OCI-LY7 (cell line): ENCODE data around the gene APBB3. TPM values are rescaled to one million over a fixed set of nuclear protein-coding genes. Genes with fewer than 3 reads are reported as not detected.

Experiments
- BruUV-seq: library from RNA; stranded (reverse); fragments of 400-500 nt; replicated peaks from 2 replicates; lab custom pipeline; 2021; lab: Mats Ljungman, UMichigan
- CTCF ChIA-PET: fragments of 300-600 bp; sonication (Branson Sonifier 250); formaldehyde crosslinking; loops from one replicate; lab custom pipeline; 2022; ENCODE audit warnings: antibody characterized with exemption; ENCODE audit not compliant: unreplicated experiment; lab: Charles Lee
- POLR2A ChIA-PET: fragments of 300-600 bp; sonication (Branson Sonifier 250); formaldehyde crosslinking; loops from one replicate; lab custom pipeline; 2022; ENCODE audit warnings: antibody characterized with exemption; lab: Charles Lee
- DNase-seq: peaks from one replicate; pipeline ENCODE4 v3.0.0-alpha.2; 2015; ENCODE audit warnings: low spot score
- H2AFZ ChIP-seq: fragments of 200-600 bp; sonication (generic), shearing (Covaris generic); 2 replicates; pipeline ENCODE4 v1.6.1; 2014; ENCODE audit warnings: mild to moderate bottlenecking, antibody characterized with exemption, low read length, moderate library complexity
- H3K27ac ChIP-seq: fragments of 200-600 bp; sonication (generic); 2 replicates; pipeline ENCODE4 v1.5.1; 2014; ENCODE audit warnings: mixed run types, low read depth, mild to moderate bottlenecking, moderate library complexity, low read length, inconsistent platforms; ENCODE audit not compliant: poor library complexity, severe bottlenecking
- H3K36me3 ChIP-seq: fragments of 200-600 bp; sonication (generic); 2 replicates; pipeline ENCODE4 v1.6.1; 2014; ENCODE audit warnings: mild to moderate bottlenecking, antibody characterized with exemption, low read length, moderate library complexity, mixed read lengths; ENCODE audit not compliant: insufficient read depth
- H3K4me1 ChIP-seq: fragments of 200-600 bp; sonication (generic); 2 replicates; pipeline ENCODE4 v1.5.1; 2014; ENCODE audit warnings: mild to moderate bottlenecking, low read length; ENCODE audit not compliant: insufficient read depth, poor library complexity, severe bottlenecking
- H3K4me2 ChIP-seq: fragments of 200-600 bp; sonication (generic); 2 replicates; pipeline ENCODE4 v1.6.1; 2014; ENCODE audit warnings: mild to moderate bottlenecking, low read length
- H3K4me3 ChIP-seq: fragments of 200-600 bp; sonication (generic); 2 replicates; pipeline ENCODE4 v1.5.1; 2014; ENCODE audit warnings: mild to moderate bottlenecking, low read depth, low read length; ENCODE audit not compliant: poor library complexity, severe bottlenecking
- H3K79me2 ChIP-seq: fragments of 200-600 bp; sonication (generic); 2 replicates; pipeline ENCODE4 v1.6.1; 2016; ENCODE audit warnings: low read depth, mild to moderate bottlenecking, low read length, moderate library complexity, mixed read lengths; ENCODE audit not compliant: insufficient read depth
- H3K9me2 ChIP-seq: fragments of 200-600 bp; sonication (generic); 2 replicates; pipeline ENCODE4 v1.6.1; 2016; ENCODE audit warnings: mild to moderate bottlenecking, low read length, mixed read lengths; ENCODE audit not compliant: insufficient read depth
- H3K9me3 ChIP-seq: fragments of 200-600 bp; sonication (generic); 2 replicates; pipeline ENCODE4 v1.6.1; 2014; ENCODE audit warnings: mild to moderate bottlenecking, mixed run types, low read length, mixed read lengths
- H4K20me1 ChIP-seq: fragments of 200-600 bp; sonication (generic); 2 replicates; pipeline ENCODE4 v1.6.1; 2014; ENCODE audit warnings: mild to moderate bottlenecking, antibody characterized with exemption, low read length, moderate library complexity, mixed read lengths; ENCODE audit not compliant: insufficient read depth
- CTCF ChIP-seq: fragments of 200-600 bp; sonication (generic); conservative IDR thresholded peaks from 2 replicates; pipeline ENCODE4 v1.5.1; 2014; ENCODE audit warnings: mild to moderate bottlenecking, antibody characterized with exemption, low read length, moderate library complexity, mixed read lengths
- EZH2phosphoT487 ChIP-seq: fragments of 200-600 bp; sonication (generic); IDR thresholded peaks from 2 replicates; pipeline ENCODE4 v1.6.1; 2018; ENCODE audit warnings: low read depth, borderline replicate concordance, mild to moderate bottlenecking, mixed run types, antibody characterized with exemption, low read length, moderate library complexity, mixed read lengths
- intact Hi-C: fragments of 100-400 bp; cut with micrococcal nuclease; formaldehyde crosslinking; loops from one replicate; pipeline ENCODE4 v1.10.0; 2022; ENCODE audit not compliant: unreplicated experiment
- total RNA-seq, 2 experiments: library from RNA; depleted of rRNA in 1 of 2; stranded (reverse); fragments of >200 nt in 1 of 2; shearing (Covaris generic) in 1 of 2; gene quantifications; 2 replicates each; pipeline ENCODE4 v1.2.3, GENCODE V29; 2014 to 2022

The APBB3 gene
- total RNA-seq, 2 experiments from 2014 or later = 32.1 to 37.9 TPM

GRCh38 chr5:140567871-140568270, 3.5 kb upstream of the APBB3 start:
- H4K20me1 ChIP-seq = no peaks in the 10 kb centered on the region
- H3K4me3 ChIP-seq = no peak overlapping the region
- POLR2A ChIA-PET = interaction anchor here (0.6 kb wide), 1 partner anchor 49 kb away, joined by 3 read pairs; no protein-coding TSS in a partner anchor
- no TSS peak for BruUV-seq
- intact Hi-C loops = no loop called here
- peaks cover 17% of the 10 kb centered on the region for H3K79me2 ChIP-seq
- no peak for DNase-seq
- H3K9me3 ChIP-seq = no peaks in the 10 kb centered on the region
- no peaks in the 10 kb centered on the region for H3K9me2 ChIP-seq
- H3K36me3 ChIP-seq = peaks cover 38% of the 10 kb centered on the region
- no peak overlapping the region for H3K4me2 ChIP-seq
- no peak overlapping the region for H2AFZ ChIP-seq
- no peak overlapping the region for H3K27ac ChIP-seq
- TF ChIP-seq EZH2phosphoT487 = no peak
- no peak for TF ChIP-seq CTCF
- CTCF ChIA-PET = no interaction called here
- H3K4me1 ChIP-seq = peaks cover 25% of the 10 kb centered on the region

GRCh38 chr5:140567136-140567818, 2.9 kb upstream of the APBB3 start:
- no peak overlapping the region for H3K27ac ChIP-seq
- H3K4me2 ChIP-seq = no peak overlapping the region
- CTCF ChIA-PET = no interaction called here
- peaks cover 17% of the 10 kb centered on the region for H3K79me2 ChIP-seq
- H3K36me3 ChIP-seq = peaks cover 38% of the 10 kb centered on the region
- H4K20me1 ChIP-seq = no peaks in the 10 kb centered on the region
- H2AFZ ChIP-seq = no peak overlapping the region
- BruUV-seq = no TSS peak
- no peak for DNase-seq
- H3K4me3 ChIP-seq = no peak overlapping the region
- peaks cover 25% of the 10 kb centered on the region for H3K4me1 ChIP-seq
- no peaks in the 10 kb centered on the region for H3K9me2 ChIP-seq
- TF ChIP-seq CTCF (no peak), EZH2phosphoT487 (no peak)
- POLR2A ChIA-PET = interaction anchor here (0.9 to 1.2 kb wide), 2 partner anchors 9 to 360 kb away, joined by 4 read pairs; no protein-coding TSS in a partner anchor
- no peaks in the 10 kb centered on the region for H3K9me3 ChIP-seq
- intact Hi-C loops = no loop called here

- Histone ChIP-seq H3K9me3 (no peaks in the 10 kb centered on the region), H3K27ac (no peak overlapping the region), H3K36me3 (peaks cover 38% of the 10 kb centered on the region), H3K4me1 (peaks cover 25% of the 10 kb centered on the region), H4K20me1 (no peaks in the 10 kb centered on the region), H3K4me2 (no peak overlapping the region), H2AFZ (no peak overlapping the region), H3K79me2 (peaks cover 17% of the 10 kb centered on the region), H3K9me2 (no peaks in the 10 kb centered on the region), H3K4me3 (no peak overlapping the region)
- ChIA-PET POLR2A (interaction anchor here (0.9 to 1.6 kb wide), 4 partner anchors 9 to 359 kb away, joined by 3 to 5 read pairs (median 4); partner anchors contain the start of genes IK, NDUFA2 and SRA1), CTCF (no interaction called here)
- DNase-seq = no peak
- intact Hi-C loops = no loop called here
- TF ChIP-seq CTCF (no peak), EZH2phosphoT487 (no peak)
- BruUV-seq = no TSS peak
Observed at GRCh38 chr5:140566665-140567064, 2.3 kb upstream of the APBB3 start.
